Keratinocyte (primary cell): Measurements from ENCODE around the gene DVL1. TPM values are rescaled to one million over a fixed set of nuclear protein-coding genes. Genes with fewer than 3 reads are reported as not detected.
A peak's percentile ranks its signal among the peaks of the same experiment; 100 is the strongest.

Experiments
- DNase-seq: peaks from one replicate; pipeline ENCODE4 v3.0.0-alpha.2; 2011; ENCODE audit warnings: low read depth, missing footprints, low spot score
- FAIRE-seq: peaks from 2 replicates; lab custom pipeline; 2011; peaks lifted over from hg19 to GRCh38; lab: Jason Lieb, UNC
- H2AFZ ChIP-seq: 2 replicates; pipeline ENCODE4 v1.6.0; 2012; ENCODE audit warnings: low read length, control low read depth, inconsistent platforms; ENCODE audit not compliant: control insufficient read depth
- H3K27ac ChIP-seq: 2 replicates; pipeline ENCODE4 v1.5.1; 2011; ENCODE audit warnings: low read length; ENCODE audit not compliant: control insufficient read depth, insufficient read depth
- H3K27me3 ChIP-seq: 3 replicates; pipeline ENCODE4 v1.6.0; 2011; ENCODE audit warnings: low read length; ENCODE audit not compliant: control insufficient read depth, insufficient read depth; ENCODE audit errors: extremely low read depth
- H3K36me3 ChIP-seq, 2 experiments: 2 replicates in 1 of 2; 3 replicates in 1 of 2; pipeline ENCODE4 v1.5.1; 2011; ENCODE audit warnings: low read length in 2 of 2, mild to moderate bottlenecking in 1 of 2; ENCODE audit not compliant: control insufficient read depth in 2 of 2, insufficient read depth in 2 of 2; ENCODE audit errors: extremely low read depth in 1 of 2
- H3K4me1 ChIP-seq: 3 replicates; pipeline ENCODE4 v1.5.1; 2011; ENCODE audit warnings: low read length; ENCODE audit not compliant: control insufficient read depth, insufficient read depth; ENCODE audit errors: extremely low read depth
- H3K4me2 ChIP-seq: 3 replicates; pipeline ENCODE4 v1.6.0; 2011; ENCODE audit warnings: low read depth, low read length; ENCODE audit not compliant: control insufficient read depth, insufficient read depth; ENCODE audit errors: extremely low read depth
- H3K4me3 ChIP-seq, 3 experiments: fragments of 200-600 bp in 1 of 3; sonication (generic) in 1 of 3; 2 replicates in 2 of 3; 3 replicates in 1 of 3; pipeline ENCODE4 v1.5.1; 2011 to 2016; ENCODE audit warnings: low read length in 3 of 3, mild to moderate bottlenecking in 3 of 3, control low read depth in 2 of 3, inconsistent platforms in 1 of 3, low read depth in 1 of 3, mixed read lengths in 1 of 3, mixed run types in 1 of 3, moderate library complexity in 1 of 3; ENCODE audit not compliant: control insufficient read depth in 2 of 3, insufficient read depth in 2 of 3; ENCODE audit errors: extremely low read depth in 1 of 3
- H3K79me2 ChIP-seq: 2 replicates; pipeline ENCODE4 v1.6.0; 2012; ENCODE audit warnings: low read length; ENCODE audit not compliant: control insufficient read depth, insufficient read depth
- H3K9ac ChIP-seq: 3 replicates; pipeline ENCODE4 v1.6.0; 2011; ENCODE audit warnings: low read length; ENCODE audit not compliant: control insufficient read depth, insufficient read depth; ENCODE audit errors: extremely low read depth
- H3K9me1 ChIP-seq: 3 replicates; pipeline ENCODE4 v1.6.0; 2011; ENCODE audit warnings: low read length; ENCODE audit not compliant: control insufficient read depth, insufficient read depth; ENCODE audit errors: extremely low read depth
- H3K9me3 ChIP-seq: 2 replicates; pipeline ENCODE4 v1.5.1; 2012; ENCODE audit warnings: low read depth, low read length; ENCODE audit not compliant: control insufficient read depth
- H4K20me1 ChIP-seq: 3 replicates; pipeline ENCODE4 v1.6.0; 2011; ENCODE audit warnings: low read length; ENCODE audit not compliant: control insufficient read depth, insufficient read depth; ENCODE audit errors: extremely low read depth
- EZH2 ChIP-seq: IDR thresholded peaks from one replicate; pipeline ENCODE4 v1.6.1; 2012; ENCODE audit warnings: inconsistent platforms, mild to moderate bottlenecking, low read length, moderate library complexity
- dilution Hi-C: fragments of 300-500 bp; cut with MboI; formaldehyde crosslinking; loops from one replicate; pipeline ENCODE4 v1.7.0; 2020; ENCODE audit warnings: low sequenced_read_pairs; ENCODE audit not compliant: extremely low pct_ligation_motif_present
- polyA plus RNA-seq, 5 experiments: library from polyadenylated mRNA; depleted of rRNA in 3 of 5; stranded (reverse) in 3 of 5; stranded (forward) in 1 of 5; unstranded in 1 of 5; fragments of >200 nt; gene quantifications; 1 replicate in 1 of 5; 2 replicates in 3 of 5; 3 replicates in 1 of 5; pipeline versions ENCODE4 v1.2.1 to v1.2.3, GENCODE V29; 2011 to 2012; ENCODE audit warnings: missing spikeins in 2 of 5, low read depth in 1 of 5, low replicate concordance in 1 of 5
- TF ChIP-seq, protein P1 (sequence below), 3 experiments: IDR thresholded peaks in 1 of 3; conservative IDR thresholded peaks in 1 of 3; optimal IDR thresholded peaks in 1 of 3; 2 replicates in 2 of 3; 3 replicates in 1 of 3; pipeline versions ENCODE3 to v1.5.1; 2011; ENCODE audit warnings: low read length in 3 of 3, mild to moderate bottlenecking in 3 of 3, moderate library complexity in 2 of 3, control low read depth in 1 of 3, inconsistent platforms in 1 of 3; ENCODE audit not compliant: insufficient read depth in 2 of 3; ENCODE audit errors: extremely low read depth in 1 of 3

Gene DVL1
- polyA plus RNA-seq, 1 donor (not counting 4 experiments of a cell fraction or from before 2014, with no cell fraction given), result 31.6 TPM

DNA sequence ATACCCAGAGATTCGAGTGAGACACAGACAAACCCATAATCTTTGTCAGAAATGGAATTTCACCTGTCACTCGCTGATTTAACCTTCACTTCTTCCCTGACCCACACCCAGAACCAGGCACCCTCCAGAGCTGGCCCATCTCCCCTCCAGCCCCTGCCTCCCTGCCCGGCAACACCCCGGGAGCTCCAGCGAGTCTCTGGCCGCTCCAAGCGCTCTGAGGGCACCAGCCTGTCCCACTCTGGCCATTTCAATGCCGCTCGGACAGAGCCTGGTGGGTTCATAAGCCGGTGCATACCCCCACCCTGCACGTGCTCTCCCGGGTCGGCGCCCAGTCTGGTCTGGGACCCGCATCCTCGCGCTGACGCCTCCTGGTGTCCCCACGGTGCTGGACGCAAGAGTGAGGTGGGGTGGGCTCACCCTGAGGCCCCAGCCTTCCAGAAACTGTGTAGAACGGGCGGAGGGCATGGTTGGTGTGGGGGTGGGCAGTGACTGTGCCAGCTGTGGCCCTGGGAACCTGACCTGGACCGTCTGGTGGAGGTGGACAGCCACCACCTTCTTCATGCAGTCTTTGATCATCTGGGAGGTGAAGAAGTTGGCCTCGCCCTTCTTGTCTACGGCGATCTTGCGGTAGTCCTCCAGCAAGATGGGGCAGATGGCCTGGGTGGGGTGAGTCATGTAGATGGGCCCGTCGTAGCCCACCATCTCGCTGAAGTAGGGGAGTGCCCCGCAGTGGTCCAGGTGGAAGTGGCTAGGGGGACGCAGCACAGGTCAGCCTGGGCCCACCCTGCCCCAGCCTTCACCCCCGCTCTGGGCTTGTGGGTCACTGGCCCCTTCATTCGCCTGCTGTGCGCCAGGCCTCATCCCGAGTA, 30.2 kb downstream of the DVL1 start:
- H3K36me3 ChIP-seq, result peaks cover 27 to 32% of the 10 kb centered on the region in 2 experiments
- no peaks in the 10 kb centered on the region for H3K27me3 ChIP-seq
- no peaks in the 10 kb centered on the region for H3K9me1 ChIP-seq
- dilution Hi-C loops, result no loop called here
- no peak overlapping the region for H3K4me2 ChIP-seq
- no peak overlapping the region for H2AFZ ChIP-seq
- peak overlapping the region; percentile 57 for H3K27ac ChIP-seq
- H3K9ac ChIP-seq, result no peak overlapping the region
- no peaks in the 10 kb centered on the region for H3K9me3 ChIP-seq
- H3K4me1 ChIP-seq, result peaks cover 25% of the 10 kb centered on the region
- peaks cover 13% of the 10 kb centered on the region for H4K20me1 ChIP-seq
- FAIRE-seq (no peak), DNase-seq (no peak)
- H3K4me3 ChIP-seq, result no peak overlapping the region
- peaks cover 57% of the 10 kb centered on the region for H3K79me2 ChIP-seq
- TF ChIP-seq EZH2, result no peak
- TF ChIP-seq, protein P1, sequence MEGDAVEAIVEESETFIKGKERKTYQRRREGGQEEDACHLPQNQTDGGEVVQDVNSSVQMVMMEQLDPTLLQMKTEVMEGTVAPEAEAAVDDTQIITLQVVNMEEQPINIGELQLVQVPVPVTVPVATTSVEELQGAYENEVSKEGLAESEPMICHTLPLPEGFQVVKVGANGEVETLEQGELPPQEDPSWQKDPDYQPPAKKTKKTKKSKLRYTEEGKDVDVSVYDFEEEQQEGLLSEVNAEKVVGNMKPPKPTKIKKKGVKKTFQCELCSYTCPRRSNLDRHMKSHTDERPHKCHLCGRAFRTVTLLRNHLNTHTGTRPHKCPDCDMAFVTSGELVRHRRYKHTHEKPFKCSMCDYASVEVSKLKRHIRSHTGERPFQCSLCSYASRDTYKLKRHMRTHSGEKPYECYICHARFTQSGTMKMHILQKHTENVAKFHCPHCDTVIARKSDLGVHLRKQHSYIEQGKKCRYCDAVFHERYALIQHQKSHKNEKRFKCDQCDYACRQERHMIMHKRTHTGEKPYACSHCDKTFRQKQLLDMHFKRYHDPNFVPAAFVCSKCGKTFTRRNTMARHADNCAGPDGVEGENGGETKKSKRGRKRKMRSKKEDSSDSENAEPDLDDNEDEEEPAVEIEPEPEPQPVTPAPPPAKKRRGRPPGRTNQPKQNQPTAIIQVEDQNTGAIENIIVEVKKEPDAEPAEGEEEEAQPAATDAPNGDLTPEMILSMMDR (optimal IDR thresholded peaks at IDR 0.05 in 1 of 3, IDR thresholded peaks at IDR 0.05 in 1 of 3, conservative IDR thresholded peaks at IDR 0.05 in 1 of 3; ENCODE audit: extremely low read depth in 1 of 3, insufficient read depth in 2 of 3, low read length in 3 of 3), result no peak

DNA sequence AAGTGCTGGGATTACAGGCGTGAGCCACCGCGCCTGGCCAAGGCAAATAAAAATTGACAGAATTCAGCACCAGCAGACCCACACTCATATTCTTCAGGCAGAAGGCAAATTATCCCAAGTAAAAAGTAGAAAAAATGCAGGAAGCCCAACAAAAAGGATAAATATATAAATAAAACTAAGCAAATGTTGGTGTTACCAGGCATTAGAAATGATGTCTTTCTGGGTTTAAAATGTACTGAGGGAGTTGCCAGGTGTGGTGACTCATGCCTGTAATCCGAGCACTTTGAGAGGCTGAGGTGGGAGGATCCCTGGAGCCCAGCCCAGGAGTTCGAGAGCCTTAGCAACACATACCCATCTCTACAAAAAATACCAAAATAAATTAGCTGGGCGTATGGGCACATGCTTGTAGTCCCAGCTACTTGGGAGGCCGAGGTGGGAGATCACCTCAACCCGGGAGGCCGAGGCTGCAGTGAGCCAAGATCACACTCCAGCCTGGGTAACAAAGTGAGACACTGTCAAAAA, 31.0 kb downstream of the DVL1 start:
- Histone ChIP-seq H3K9me1 (no peaks in the 10 kb centered on the region), H3K9me3 (no peaks in the 10 kb centered on the region), H3K79me2 (peaks cover 56% of the 10 kb centered on the region), H3K4me1 (peaks cover 21% of the 10 kb centered on the region), H3K4me2 (peak overlapping the region; percentile 56), H4K20me1 (peaks cover 13% of the 10 kb centered on the region), H3K4me3 (no peak overlapping the region), H3K36me3 (peaks cover 34 to 37% of the 10 kb centered on the region in 2 experiments), H3K9ac (peak overlapping the region; percentile 8), H2AFZ (no peak overlapping the region), H3K27me3 (no peaks in the 10 kb centered on the region), H3K27ac (peak overlapping the region; percentile 57)
- TF ChIP-seq EZH2, result no peak
- TF ChIP-seq, protein P1 (optimal IDR thresholded peaks at IDR 0.05 in 1 of 3, IDR thresholded peaks at IDR 0.05 in 1 of 3, conservative IDR thresholded peaks at IDR 0.05 in 1 of 3; ENCODE audit: extremely low read depth in 1 of 3, insufficient read depth in 2 of 3, low read length in 3 of 3), result no peak
- FAIRE-seq, result peak; percentile 93
- DNase-seq, result no peak
- dilution Hi-C loops, result no loop called here
